ENCODE measurements around the gene ETS2.

DNA sequence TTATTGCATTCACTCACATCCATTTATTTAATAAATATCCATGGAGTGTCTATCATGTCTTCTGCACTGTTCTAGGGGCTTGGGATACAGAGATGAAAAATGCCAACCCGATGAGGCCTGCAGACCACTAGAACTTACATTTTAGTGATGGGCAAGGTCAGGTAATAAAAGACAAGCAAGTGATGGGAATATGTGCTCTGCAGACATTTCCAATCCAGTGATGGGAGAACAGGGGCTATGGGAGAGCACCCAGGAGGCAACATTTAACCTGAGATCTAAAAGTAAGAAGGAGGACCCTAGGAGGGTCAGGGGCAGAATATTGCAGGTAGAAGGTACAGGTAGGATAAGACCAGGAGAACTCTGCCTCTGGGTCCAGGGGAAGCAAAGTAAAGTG is 53.1 kb downstream of the ETS2 start:
- TF ChIP-seq, protein P1, sequence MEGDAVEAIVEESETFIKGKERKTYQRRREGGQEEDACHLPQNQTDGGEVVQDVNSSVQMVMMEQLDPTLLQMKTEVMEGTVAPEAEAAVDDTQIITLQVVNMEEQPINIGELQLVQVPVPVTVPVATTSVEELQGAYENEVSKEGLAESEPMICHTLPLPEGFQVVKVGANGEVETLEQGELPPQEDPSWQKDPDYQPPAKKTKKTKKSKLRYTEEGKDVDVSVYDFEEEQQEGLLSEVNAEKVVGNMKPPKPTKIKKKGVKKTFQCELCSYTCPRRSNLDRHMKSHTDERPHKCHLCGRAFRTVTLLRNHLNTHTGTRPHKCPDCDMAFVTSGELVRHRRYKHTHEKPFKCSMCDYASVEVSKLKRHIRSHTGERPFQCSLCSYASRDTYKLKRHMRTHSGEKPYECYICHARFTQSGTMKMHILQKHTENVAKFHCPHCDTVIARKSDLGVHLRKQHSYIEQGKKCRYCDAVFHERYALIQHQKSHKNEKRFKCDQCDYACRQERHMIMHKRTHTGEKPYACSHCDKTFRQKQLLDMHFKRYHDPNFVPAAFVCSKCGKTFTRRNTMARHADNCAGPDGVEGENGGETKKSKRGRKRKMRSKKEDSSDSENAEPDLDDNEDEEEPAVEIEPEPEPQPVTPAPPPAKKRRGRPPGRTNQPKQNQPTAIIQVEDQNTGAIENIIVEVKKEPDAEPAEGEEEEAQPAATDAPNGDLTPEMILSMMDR (optimal IDR thresholded peaks at IDR 0.05 in 1 of 3, IDR thresholded peaks at IDR 0.05 in 1 of 3, conservative IDR thresholded peaks at IDR 0.05 in 1 of 3; ENCODE audit: extremely low read depth in 1 of 3, insufficient read depth in 2 of 3, low read length in 3 of 3): no peak
- TF ChIP-seq EZH2 (IDR thresholded peaks at IDR 0.05; ENCODE audit: low read length): no peak
